Mucosa of descending colon (tissue), 3 donors: Measurements from ENCODE around the gene NPRL2. TPM values are rescaled to one million over a fixed set of nuclear protein-coding genes. Genes with fewer than 3 reads are reported as not detected.

Source experiments
- ATAC-seq: fragments of 200-7000 bp; cut with Tn5 transposase; one replicate; pipeline ENCODE4 v1.9.1; 2020; ENCODE audit warnings: mild to moderate bottlenecking, moderate library complexity
- DNase-seq, 3 donors: peaks; one replicate each; pipeline ENCODE4 v3.0.0-alpha.2; 2020
- H3K36me3 ChIP-seq: fragments of 200-600 bp; one replicate; pipeline ENCODE4 v1.8.0; 2021; ENCODE audit warnings: low read depth, mild to moderate bottlenecking
- H3K4me1 ChIP-seq: fragments of 200-600 bp; one replicate; pipeline ENCODE4 v1.8.0; 2021; ENCODE audit warnings: low read depth, mild to moderate bottlenecking
- H3K4me3 ChIP-seq: fragments of 200-600 bp; one replicate; pipeline ENCODE4 v1.8.0; 2021; ENCODE audit warnings: mild to moderate bottlenecking
- H3K9me3 ChIP-seq: fragments of 200-600 bp; one replicate; pipeline ENCODE4 v1.8.0; 2021; ENCODE audit warnings: mild to moderate bottlenecking
- intact Hi-C, 2 donors: fragments of 100-400 bp; cut with DNase I in 1 of 2; cut with micrococcal nuclease in 1 of 2; formaldehyde crosslinking; loops; one replicate each; pipeline versions ENCODE4 v1.11.0 to v1.11.1; 2022; cut with DNase I, micrococcal nuclease
- total RNA-seq, 3 donors: library from RNA; stranded (reverse); fragmentation: NEBNext Ultra II Directional in 2 of 3; extraction: Animal tissue kit (Norgen Biotek cat#: 25700) in 2 of 3; gene quantifications; one replicate each; pipeline versions ENCODE4 v1.2.1 to v1.2.4, GENCODE V29; 2021 to 2023
- TF ChIP-seq, protein P1 (sequence below): fragments of 200-600 bp; IDR thresholded peaks from one replicate; pipeline ENCODE4 v1.8.0; 2022; ENCODE audit warnings: antibody characterized with exemption, mild to moderate bottlenecking
- donor health status: DM: no; HTN: no; CAD: no; lungs with moderate emphysema.
- donor health status: DM: no; HTN: no; CAD: no.
- donor health status: DM: no; HTN: yes; CAD: no.

Gene NPRL2
- total RNA-seq, 3 donors from 2014 or later = 20.2 to 32.9 (median 25.0) TPM

DNA sequence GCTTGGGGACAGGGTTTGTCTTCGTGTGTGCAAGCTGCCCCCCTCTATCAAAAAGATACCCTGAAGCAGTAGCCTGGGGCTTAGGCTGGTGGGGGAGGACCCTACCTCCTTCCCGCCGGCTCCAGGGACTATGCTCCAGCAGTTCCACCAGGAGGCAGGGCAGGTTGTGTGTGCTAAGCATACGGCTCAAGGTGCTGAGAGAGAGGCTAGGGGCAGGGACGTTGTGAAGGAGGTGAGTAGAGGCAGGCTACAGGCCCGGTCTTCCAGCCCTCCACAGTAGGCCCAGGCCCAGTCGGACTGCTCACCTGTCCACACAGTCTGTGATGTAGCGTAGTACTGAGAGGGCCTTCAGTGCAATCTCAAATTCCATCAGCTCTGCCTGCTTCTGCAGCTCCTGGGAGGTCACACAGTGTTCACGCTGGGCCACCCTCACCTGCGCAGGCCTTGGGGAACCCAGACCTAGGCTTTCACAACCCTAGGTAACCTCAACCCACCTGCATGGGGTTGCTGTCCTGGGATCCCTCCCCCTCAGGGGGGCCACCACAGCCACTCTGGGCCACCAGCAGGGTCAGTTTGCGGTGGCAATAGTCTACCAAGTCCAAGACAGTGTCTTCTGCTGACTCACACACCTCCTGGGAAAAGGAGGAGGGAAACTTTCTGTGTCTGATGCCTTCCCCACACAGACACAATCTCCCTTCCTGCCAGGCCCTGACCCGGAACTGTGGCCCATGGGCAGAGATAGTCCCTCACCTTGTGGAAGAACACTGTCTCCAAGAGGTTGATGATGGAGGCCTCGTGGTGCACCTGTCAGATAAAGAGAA is 7.6 kb downstream of the NPRL2 start:
- no peak for DNase-seq
- Histone ChIP-seq H3K4me3 (no peak overlapping the region), H3K9me3 (no peaks in the 10 kb centered on the region), H3K36me3 (no peaks in the 10 kb centered on the region), H3K4me1 (peaks cover 34% of the 10 kb centered on the region)
- intact Hi-C loops = no loop called here
- TF ChIP-seq, protein P1, sequence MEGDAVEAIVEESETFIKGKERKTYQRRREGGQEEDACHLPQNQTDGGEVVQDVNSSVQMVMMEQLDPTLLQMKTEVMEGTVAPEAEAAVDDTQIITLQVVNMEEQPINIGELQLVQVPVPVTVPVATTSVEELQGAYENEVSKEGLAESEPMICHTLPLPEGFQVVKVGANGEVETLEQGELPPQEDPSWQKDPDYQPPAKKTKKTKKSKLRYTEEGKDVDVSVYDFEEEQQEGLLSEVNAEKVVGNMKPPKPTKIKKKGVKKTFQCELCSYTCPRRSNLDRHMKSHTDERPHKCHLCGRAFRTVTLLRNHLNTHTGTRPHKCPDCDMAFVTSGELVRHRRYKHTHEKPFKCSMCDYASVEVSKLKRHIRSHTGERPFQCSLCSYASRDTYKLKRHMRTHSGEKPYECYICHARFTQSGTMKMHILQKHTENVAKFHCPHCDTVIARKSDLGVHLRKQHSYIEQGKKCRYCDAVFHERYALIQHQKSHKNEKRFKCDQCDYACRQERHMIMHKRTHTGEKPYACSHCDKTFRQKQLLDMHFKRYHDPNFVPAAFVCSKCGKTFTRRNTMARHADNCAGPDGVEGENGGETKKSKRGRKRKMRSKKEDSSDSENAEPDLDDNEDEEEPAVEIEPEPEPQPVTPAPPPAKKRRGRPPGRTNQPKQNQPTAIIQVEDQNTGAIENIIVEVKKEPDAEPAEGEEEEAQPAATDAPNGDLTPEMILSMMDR = no peak
- ATAC-seq = no peak

DNA sequence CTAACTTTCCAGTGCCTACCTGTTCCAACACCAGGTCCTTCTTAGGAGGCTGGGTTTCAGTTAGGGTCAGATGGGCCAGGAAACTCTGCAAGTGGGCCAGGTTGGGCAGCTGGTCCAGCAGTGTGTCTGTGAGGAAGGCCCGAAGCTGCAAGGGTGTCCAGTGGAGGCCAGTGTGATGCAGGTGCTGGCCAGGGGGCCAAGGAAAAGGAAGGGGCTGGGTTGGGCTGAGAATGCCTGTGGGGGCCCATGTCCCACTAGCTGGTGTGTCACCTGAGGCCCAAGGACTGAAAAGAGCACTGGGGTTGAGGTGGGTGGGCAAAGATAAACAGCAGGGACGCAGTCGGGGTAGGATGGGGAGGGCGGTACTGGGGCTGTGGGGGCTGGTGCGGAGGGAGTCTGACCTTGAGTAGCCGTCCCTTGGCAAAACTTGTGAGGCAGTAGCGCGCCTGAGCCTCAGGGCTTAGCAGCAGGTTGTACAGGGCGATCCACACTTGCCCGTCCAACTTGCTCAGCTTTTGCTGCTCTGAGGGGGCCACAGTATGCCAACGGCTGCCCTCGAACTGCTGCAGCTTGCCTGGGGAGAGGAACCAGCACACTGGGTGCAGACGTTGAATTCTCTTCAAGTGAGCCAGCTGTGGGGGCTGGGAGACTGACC is 8.5 kb downstream of the NPRL2 start:
- H3K9me3 ChIP-seq = no peaks in the 10 kb centered on the region
- DNase-seq (no peak), ATAC-seq (no peak)
- intact Hi-C loops = no loop called here
- no peak overlapping the region for H3K4me3 ChIP-seq
- H3K36me3 ChIP-seq = no peaks in the 10 kb centered on the region
- TF ChIP-seq, protein P1 = no peak
- H3K4me1 ChIP-seq = peaks cover 38% of the 10 kb centered on the region

DNA sequence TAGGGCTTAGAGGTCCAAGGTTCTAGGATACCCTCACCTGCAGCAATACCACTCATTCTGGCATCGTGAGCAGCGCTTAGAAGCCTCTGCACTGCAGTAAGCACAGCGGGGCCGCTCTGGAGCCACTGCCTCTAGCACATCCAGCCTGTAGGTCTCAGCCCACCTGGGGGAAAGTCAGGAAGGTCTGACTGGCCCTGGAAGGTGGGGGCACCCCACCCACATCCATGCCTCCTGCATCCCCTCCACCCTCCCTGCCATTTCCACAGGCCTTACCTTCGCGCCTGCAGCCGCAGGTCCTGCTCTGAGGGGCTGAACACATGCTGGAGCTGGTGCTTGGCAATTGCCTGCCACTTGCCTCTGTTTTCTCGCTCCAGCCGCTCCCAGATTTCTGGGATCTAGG is 9.0 kb downstream of the NPRL2 start:
- H3K36me3 ChIP-seq = no peaks in the 10 kb centered on the region
- no peaks in the 10 kb centered on the region for H3K9me3 ChIP-seq
- H3K4me3 ChIP-seq = no peak overlapping the region
- TF ChIP-seq, protein P1 = no peak
- no peak for ATAC-seq
- H3K4me1 ChIP-seq = peaks cover 38% of the 10 kb centered on the region
- intact Hi-C loops = no loop called here
- DNase-seq = peak in 1 of 3 donors; percentile 45

DNA sequence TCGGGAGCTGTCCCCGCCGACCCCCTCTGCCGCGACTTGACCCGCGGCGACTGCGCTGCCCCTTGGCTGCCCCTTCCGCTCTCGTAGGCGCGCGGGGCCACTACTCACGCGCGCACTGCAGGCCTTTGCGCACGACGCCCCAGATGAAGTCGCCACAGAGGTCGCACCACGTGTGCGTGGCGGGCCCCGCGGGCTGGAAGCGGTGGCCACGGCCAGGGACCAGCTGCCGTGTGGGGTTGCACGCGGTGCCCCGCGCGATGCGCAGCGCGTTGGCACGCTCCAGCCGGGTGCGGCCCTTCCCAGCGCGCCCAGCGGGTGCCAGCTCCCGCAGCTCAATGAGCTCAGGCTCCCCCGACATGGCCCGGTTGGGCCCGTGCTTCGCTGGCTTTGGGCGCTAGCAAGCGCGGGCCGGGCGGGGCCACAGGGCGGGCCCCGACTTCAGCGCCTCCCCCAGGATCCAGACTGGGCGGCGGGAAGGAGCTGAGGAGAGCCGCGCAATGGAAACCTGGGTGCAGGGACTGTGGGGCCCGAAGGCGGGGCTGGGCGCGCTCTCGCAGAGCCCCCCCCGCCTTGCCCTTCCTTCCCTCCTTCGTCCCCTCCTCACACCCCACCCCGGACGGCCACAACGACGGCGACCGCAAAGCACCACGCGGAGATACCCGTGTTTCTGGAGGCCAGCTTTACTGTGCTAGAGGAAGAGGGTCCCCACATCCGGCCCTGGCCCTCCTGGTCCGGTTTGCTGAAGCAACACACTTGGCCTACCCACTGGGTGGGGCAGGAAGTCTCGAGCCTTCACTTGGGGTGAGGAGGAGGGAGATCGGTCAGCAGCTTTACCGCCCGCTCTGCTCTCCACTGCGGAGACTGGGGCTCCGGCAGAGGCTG is 9.9 kb downstream of the NPRL2 start, which contains the start of gene RASSF1:
TSS of gene RASSF1 (minus strand) at position 389 of the 882 bp plus-strand sequence. CDS start at position 358, 31 bp downstream.
- Histone ChIP-seq H3K4me3 (peak within 1 kb of the TSS; percentile 17), H3K9me3 (no peaks in the 10 kb centered on the region), H3K4me1 (peaks cover 43% of the 10 kb centered on the region), H3K36me3 (no peaks in the 10 kb centered on the region)
- TF ChIP-seq, protein P1 = no peak
- ATAC-seq (peak; percentile 39), DNase-seq (peak; percentile 79 to 93 (median 88))
- intact Hi-C loops = no loop called here

DNA sequence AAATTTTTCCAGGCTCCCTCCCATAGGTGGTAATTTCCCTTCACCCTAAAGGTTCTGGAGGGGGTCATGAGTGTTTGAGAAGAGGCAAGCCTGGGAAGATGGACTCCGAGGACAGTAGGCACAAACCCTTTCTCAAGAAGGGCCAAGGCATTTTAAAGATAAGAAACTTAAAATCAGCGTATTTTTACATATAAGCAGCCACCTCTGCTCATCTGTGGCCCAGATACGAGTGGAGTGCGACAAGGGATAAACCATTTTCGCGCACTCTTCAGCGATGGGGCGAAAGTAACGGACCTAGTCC is 10.5 kb downstream of the NPRL2 start:
- Histone ChIP-seq H3K9me3 (no peaks in the 10 kb centered on the region), H3K36me3 (no peaks in the 10 kb centered on the region), H3K4me3 (peak overlapping the region; percentile 17), H3K4me1 (peaks cover 43% of the 10 kb centered on the region)
- TF ChIP-seq, protein P1 = no peak
- no peak for DNase-seq
- intact Hi-C loops = no loop called here
- ATAC-seq = no peak
